ENCODE measurements around the gene HK3.

The HK3 gene

DNA sequence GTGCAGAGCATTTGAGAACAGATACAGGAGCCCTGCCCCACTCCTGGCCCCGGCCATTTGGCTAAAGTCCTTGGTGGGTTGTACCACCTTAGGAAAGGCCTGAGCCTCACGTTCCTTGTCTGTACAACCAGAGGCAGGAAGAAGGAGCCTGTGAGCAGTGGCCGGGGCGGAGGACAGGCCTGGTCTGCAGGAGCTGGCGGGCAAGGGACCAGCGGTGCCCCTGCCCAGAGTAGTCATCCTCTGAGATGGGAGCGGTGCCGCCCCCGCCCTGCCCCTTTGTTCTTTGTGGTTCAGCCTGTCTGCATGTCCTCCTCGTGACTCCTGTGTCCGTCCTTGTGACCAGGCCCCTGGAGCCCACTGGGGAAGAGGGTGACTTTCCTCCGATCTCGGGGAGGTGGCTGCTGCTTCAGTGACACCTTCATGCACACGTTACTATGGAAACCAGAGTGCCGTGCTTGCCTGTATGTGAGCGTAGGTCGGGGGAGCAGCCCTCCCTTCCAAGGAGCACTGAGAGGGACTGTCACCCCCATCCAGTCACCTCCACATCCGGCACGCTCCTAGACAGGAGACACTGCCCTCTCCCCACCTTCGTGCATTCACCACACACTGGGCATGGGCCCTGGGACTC is 45.9 kb downstream of the HK3 start:
- in situ Hi-C loops (cut with MboI; ENCODE audit: low pct_unique_long_range_greater_than_20kb, low sequenced_read_pairs, unreplicated experiment): no loop called here
- TF ChIP-seq, protein P1, sequence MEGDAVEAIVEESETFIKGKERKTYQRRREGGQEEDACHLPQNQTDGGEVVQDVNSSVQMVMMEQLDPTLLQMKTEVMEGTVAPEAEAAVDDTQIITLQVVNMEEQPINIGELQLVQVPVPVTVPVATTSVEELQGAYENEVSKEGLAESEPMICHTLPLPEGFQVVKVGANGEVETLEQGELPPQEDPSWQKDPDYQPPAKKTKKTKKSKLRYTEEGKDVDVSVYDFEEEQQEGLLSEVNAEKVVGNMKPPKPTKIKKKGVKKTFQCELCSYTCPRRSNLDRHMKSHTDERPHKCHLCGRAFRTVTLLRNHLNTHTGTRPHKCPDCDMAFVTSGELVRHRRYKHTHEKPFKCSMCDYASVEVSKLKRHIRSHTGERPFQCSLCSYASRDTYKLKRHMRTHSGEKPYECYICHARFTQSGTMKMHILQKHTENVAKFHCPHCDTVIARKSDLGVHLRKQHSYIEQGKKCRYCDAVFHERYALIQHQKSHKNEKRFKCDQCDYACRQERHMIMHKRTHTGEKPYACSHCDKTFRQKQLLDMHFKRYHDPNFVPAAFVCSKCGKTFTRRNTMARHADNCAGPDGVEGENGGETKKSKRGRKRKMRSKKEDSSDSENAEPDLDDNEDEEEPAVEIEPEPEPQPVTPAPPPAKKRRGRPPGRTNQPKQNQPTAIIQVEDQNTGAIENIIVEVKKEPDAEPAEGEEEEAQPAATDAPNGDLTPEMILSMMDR (IDR thresholded peaks at IDR 0.05; ENCODE audit: extremely low read depth, insufficient read depth, missing control alignments): no peak
- no peak for DNase-seq (ENCODE audit: low spot score)

DNA sequence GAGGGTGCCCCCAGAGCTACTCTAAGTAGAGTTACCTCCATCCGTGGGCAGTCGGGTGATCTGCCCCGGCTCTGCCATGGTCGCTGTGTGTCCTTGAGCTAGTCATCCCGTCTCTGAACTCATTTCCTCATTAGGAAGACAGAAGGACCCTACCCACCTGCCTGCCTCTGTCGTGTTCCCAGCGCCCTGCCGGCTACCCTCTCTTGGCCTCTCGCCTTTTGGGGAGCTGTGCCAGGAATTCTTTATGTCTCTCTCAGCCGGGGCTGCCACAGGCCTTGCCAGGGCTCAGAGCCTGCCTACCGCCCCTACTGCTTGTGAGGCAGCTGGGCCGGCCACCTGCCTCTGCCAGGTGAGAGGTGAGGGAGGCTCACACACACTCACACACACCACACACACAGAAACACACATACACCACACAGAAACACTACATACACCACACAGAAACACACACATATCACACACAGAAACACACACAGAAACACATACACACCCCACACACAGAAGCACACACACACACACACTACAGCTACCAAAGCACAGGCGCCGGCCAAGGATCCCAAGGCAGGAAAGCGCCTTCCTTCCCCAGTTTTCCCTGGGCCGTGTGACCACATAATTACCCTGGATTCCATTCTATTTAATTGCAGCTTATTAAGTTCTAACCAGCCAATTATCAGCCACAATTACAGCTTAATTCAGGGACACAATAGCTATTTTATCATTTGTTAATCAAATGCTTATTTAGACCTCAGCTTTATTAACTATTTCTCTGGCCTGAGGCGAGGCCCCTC is 47.1 kb downstream of the HK3 start:
- TF ChIP-seq, protein P1 (IDR thresholded peaks at IDR 0.05; ENCODE audit: extremely low read depth, insufficient read depth, missing control alignments): no peak
- in situ Hi-C loops (cut with MboI; ENCODE audit: low pct_unique_long_range_greater_than_20kb, low sequenced_read_pairs, unreplicated experiment): no loop called here
- DNase-seq (ENCODE audit: low spot score): no peak

DNA sequence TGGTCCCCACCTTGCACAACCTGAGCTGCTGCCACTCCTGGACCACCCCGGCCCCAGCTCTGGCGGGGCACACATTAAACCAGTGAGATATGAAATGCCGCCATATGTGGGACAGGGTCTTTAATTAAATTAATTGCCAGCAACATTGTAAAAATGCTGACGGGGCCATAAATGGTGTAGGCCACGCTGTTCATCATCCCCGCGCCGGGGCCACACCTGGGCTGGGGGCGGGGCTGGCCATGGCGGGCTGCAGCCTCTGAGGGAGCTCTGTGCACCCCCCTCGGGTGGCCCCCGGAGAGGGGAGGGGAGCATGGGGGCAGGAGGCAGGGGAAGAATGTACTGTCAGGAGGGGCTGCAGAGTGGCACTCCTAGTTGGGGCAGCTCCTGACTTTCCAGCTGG is 47.8 kb downstream of the HK3 start:
- in situ Hi-C loops (cut with MboI; ENCODE audit: low pct_unique_long_range_greater_than_20kb, low sequenced_read_pairs, unreplicated experiment): no loop called here
- DNase-seq (ENCODE audit: low spot score): no peak
- TF ChIP-seq, protein P1 (IDR thresholded peaks at IDR 0.05; ENCODE audit: extremely low read depth, insufficient read depth, missing control alignments): no peak

DNA sequence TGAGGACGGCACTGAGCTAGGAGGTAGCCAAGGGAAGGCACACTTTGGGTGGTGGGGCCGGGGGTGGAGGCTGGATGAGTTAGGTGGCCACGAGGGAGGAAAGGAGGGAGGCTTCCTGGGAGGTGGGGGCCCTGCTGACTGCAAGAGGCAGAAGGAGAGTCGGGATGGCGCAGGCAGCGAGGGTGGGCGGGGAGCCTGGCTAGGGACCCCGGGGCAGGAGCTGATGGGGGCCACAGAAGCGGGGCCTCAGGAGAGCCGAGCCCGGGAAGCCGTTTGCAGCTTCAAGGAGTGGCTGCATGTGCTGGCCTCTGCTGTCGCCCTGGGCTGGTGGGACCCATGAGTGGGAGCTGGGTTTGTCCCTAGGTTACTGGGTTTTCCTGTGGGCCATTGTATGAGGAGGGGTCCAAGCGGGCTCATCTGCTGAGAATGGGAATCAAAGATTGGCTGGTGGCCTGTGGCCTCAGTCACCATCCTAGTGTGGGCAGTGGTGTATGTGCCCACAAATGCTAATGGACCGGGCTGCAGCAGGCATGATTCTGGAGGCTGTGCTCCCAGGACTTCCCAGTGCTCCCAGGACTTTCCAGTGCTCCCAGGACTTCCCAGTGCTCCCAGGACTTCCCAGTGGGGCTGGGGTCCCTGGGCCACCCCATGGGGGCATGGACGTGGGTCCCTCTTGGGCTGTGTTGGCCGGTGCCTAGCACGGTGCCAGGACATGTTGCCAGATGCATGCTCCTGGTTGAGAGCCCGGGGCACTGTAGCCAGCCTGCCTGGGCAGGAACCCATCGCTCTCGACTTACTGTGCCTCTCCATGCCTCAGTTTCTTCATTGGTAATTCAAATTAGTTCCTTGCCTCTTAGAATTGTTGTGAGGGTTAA is 48.5 kb downstream of the HK3 start:
- DNase-seq (ENCODE audit: low spot score): no peak
- in situ Hi-C loops (cut with MboI; ENCODE audit: low pct_unique_long_range_greater_than_20kb, low sequenced_read_pairs, unreplicated experiment): no loop called here
- TF ChIP-seq, protein P1 (IDR thresholded peaks at IDR 0.05; ENCODE audit: extremely low read depth, insufficient read depth, missing control alignments): no peak

DNA sequence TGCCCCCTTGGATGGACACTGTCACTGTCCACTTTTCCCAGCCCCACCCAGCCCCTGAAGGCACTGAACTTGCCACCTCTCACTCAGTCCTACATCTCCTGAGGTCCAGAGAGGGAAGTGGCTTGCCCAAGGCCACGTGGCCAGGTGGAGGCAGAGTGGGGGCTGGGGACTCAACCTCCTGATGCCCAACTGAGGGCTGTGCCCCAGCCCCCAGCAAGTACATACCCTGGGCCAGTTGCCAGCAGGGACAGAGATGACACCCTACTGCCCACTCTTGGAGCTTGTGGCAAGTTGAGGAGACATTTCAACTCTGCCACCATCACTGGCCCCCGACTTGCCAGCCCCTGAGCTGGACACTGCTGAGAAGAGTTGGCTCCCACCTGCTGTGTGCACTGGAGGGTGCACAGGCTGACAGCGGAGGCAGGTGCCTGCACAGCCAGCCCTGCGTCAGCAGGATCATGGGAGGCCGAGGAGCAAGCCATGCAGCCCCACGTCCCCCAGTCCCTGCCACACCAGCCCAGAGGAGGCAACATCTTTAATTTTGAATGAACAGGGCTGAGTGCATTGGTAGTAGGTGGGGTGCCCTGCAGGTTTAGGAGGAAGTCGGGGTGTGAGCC is 49.4 kb downstream of the HK3 start:
- TF ChIP-seq, protein P1 (IDR thresholded peaks at IDR 0.05; ENCODE audit: extremely low read depth, insufficient read depth, missing control alignments): no peak
- no peak for DNase-seq (ENCODE audit: low spot score)
- in situ Hi-C loops (cut with MboI; ENCODE audit: low pct_unique_long_range_greater_than_20kb, low sequenced_read_pairs, unreplicated experiment): no loop called here

DNA sequence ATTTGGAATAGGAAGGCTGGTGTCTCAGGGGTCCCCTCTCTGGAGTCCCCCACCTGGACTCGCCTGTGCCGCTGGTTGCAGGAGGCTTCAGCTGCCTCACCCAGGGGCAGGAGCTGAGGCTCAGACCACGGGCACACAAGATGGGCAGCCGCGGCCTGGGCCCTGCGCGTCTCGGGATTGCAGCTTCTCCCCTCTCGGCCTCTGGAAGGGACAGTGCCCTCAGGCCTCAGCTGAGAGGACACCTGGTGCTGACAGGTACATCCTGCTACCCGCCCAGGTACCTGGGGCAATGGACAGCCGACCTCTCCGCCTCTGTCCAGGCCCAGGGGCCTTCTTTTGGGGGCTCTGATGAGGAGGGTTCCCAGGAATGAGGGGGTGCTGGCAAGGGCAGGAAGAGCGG is 50.5 kb downstream of the HK3 start:
- in situ Hi-C loops (cut with MboI; ENCODE audit: low pct_unique_long_range_greater_than_20kb, low sequenced_read_pairs, unreplicated experiment): no loop called here
- TF ChIP-seq, protein P1 (IDR thresholded peaks at IDR 0.05; ENCODE audit: extremely low read depth, insufficient read depth, missing control alignments): no peak
- DNase-seq (ENCODE audit: low spot score): no peak

Measured in GM13977 (cell line).